GM19351 (cell line): ENCODE data around the gene FMN1.
"Not testable (repeated sequence)": the region's sequence is repeated elsewhere in the genome, so short reads cannot be mapped to it uniquely, and the experiment has no call there.

Source experiments
- ATAC-seq: cut with Tn5 transposase; IDR thresholded peaks from one replicate; pipeline ENCODE4 v1.9.1; 2021; ENCODE audit warnings: mild to moderate bottlenecking, moderate library complexity; ENCODE audit not compliant: unreplicated experiment

The FMN1 gene

DNA sequence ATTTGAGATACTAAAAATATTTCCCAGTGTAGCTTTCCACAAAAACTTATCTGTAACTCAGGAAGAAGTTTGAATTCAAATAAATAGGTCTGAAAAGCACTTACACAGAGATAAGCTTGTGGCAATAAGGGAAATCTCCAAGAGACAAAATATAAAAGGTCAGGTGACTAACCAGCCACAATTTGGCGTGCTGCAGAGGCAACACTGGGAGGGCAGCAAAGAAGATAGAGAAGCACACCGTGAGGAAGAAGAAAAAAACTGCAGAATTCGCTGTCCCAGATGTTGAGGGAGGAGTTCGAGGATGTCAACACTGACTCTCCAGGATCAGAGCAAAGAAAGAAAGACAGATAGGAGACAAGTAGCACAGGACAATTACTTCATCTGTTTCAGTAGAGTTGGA lies 204.4 kb downstream of the FMN1 start:
- no peak for ATAC-seq

GRCh38 chr15:32987067-32987466 lies 207.4 kb downstream of the FMN1 start:
- ATAC-seq, result no peak

GRCh38 chr15:32986147-32986546 lies 208.4 kb downstream of the FMN1 start:
- no peak for ATAC-seq

DNA sequence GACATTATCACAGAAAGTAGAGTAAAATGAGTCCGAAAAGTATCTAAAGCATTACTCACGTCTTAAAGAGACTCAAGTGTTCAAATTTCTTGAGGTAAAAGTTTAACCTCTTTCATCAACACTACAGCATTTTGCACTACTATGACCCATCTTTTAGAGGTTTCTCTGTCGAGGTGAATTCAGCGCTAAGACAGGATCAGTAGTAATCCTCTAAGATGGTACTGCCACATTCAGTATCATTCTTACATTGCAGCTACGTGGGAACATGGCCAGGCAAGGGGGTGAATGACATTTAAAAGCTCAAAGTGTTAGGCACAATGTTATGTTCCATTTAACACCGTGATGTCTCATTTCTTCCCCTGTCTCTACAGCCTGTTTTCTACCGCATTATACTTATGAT lies 210.8 kb downstream of the FMN1 start:
- no peak for ATAC-seq

GRCh38 chr15:32982001-32982400 lies 212.5 kb downstream of the FMN1 start:
- no peak for ATAC-seq

DNA sequence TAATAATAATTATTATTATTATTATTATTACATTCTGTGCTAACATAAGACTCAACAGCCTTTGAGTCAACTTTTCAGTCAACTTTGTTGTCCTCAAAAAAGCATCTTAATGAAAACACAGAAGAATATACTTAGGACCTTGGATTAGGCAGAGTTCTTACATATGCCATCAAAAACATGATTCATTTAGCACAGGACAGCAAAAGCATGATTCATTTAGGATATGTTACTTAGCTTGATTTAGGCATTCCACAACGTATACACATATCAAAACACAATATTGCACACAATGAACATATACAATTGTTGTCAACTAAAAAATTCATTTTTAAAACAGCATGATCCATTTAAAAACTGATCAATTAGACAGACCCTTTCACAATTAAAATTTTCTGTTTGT lies 213.0 kb downstream of the FMN1 start:
- no peak for ATAC-seq

DNA sequence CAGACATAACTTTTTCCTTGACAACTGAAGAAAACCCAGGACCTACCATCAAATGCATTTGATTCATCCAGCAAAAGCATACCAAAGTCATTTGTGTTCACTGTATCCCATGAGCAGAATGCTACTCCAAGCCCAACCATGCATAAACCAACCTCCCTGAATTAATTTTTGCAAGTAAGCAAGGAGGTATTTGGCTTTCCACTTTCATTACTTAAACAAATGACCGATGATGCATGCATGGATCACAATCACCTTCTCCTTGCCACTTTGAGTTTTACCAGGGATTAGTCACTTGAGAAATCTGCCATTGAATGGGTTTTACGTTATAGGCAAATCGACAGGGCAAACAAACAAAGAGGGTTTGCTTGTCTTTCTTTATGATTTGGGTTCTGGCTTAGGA lies 214.8 kb downstream of the FMN1 start:
- no peak for ATAC-seq

DNA sequence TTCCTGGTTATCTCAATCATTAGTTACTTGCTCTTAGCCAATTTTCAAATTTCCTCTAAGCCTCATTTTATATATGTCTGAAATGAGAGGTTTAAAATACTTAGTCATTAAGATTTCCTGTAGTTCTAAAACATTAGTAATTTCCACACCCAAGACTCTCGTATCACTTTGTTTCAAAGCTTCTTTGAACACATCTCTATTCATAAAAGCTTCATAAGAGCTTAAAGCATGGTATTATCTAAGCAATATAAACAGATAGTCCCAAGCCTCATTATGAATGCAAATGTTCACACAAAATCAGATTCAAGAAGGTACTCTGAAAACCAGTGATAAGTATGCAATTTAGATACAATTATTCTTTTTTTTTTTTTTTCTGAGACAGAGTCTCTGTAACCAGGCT lies 217.0 kb downstream of the FMN1 start:
- ATAC-seq, result no peak

GRCh38 chr15:32974691-32975090 lies 219.8 kb downstream of the FMN1 start:
- no peak for ATAC-seq

DNA sequence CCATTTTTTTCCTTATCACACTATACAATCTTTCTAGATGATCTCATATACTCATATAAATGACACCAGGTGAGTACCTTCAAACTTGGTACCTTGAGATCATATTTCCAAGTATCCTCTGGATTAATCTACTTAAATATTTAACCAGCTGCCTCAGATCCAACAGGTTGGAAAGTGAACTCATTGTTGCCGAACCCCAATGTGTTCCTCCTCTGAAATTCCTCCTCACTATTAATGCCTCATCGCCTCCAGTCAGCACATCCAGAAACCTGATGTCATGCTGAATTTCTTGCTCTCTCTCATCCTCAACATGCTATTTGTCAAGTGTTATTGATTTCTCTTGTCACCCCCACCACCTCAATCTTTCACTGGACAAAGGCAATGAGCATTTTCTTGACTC lies 221.8 kb downstream of the FMN1 start:
- no peak for ATAC-seq

DNA sequence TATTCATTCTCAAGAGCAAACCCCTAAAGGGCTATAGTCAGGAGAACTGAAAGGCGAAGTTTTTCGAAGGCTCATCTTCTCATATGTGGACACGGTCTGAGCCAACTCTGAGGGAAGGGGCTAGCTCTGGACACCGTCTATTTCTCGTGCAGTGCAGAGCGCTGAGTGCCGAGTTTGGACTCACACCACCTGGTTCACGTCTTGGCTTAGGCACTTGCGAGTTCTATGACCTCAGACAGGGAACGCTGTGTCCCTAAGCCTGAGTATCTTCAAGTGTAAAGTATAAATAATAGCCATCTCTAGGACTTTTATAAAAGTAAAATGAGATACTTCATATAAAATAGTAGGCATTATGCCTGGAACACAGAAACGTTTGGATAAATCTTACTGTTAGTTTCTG lies 223.7 kb downstream of the FMN1 start:
- ATAC-seq, result no peak

DNA sequence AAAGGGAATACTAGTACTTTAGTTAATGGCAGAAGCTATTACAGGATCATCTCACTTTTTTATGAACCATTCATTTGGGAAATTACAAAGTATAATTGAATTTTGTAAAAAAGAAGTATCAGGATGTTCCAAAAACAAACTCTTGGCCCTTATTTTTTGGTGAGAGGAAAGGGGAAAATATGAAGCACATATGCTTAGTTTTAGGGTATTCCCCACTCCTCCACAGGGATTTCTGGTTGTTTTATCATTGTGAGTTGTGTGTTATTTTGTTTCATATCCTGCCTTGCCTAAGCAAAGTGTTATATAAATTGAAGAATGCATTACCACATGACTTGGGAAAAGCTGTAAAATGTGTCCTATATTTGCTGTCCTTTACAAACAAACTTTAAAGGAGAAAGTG lies 227.0 kb downstream of the FMN1 start:
- no peak for ATAC-seq

DNA sequence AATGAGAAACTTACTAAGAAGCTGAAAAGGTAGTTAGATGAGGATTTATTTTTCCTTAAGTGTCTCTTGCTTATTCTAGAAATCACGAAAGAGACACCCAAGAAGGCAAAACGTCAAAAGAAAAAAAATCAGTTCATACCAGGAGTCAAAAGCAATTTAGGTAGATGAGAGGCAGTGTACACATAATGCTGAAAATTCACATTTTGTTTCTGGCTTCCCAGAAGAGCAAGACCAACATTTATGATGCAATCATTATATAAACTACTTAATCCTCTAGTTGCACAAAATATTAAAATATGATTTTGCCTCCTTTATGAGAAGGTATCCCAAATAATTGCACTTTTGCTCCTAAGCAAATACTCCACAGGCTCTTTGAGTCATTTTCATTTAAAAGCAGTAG lies 228.0 kb downstream of the FMN1 start:
- ATAC-seq, result no peak

DNA sequence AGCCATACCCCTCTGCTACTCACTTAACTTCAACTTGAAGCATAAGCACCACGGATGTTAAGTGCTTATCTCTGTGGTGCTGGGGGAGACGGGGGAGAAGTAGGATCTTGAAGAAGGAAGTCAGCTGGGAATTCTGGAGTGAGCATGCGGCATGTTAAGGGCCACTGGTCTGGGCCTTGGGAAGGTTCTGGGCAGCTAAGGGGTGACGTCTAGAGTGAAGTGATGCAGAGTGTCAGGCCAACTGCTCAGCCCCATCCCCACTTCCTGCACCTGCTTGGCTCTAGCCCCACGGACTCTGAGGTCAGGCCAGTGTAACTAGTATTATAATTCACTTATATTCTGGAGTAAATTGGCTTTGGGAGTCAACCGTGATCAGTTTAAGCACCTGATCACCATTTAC lies 228.6 kb downstream of the FMN1 start:
- no peak for ATAC-seq

GRCh38 chr15:32959077-32959476 lies 235.4 kb downstream of the FMN1 start:
- no peak for ATAC-seq

DNA sequence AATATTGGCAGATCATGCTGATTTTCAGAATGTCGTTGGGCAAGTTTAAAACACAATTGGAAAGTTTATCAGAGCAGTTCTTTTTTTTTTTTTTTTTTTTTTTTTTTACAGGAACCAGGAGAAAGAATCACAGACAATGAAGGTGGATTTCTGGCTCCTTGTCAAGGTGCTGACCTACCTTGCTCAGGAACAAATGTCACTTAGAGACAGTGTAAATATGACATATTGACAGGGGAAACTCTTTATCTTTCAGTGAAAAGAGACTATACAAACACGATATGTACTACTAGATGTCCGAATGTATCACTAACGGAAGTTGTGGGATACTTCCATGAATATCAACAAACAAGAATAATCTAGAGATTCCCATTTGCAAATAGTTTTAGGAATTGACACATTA lies 237.3 kb downstream of the FMN1 start:
- no peak for ATAC-seq

GRCh38 chr15:32956711-32957110 lies 237.8 kb downstream of the FMN1 start:
- ATAC-seq, result no peak

DNA sequence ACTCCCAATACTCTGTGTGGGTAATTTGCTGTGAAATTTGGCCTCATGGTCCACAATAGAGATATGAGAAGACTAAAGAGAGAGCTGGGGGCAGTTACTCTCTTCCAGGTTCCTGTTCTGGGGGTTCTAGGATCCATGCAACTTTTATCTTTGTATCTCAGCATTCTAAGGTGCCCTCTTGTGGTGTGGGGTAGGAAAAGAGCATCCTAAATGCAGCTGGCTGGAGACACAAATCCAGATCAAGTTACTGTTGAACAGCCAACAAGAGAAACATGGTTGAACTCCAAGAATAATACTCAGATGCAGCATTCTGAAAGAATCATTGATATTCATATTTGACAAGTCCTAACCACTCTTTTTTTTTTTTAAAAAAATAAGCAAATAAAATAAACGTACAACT lies 238.5 kb downstream of the FMN1 start:
- no peak for ATAC-seq

- ATAC-seq, result no peak
Observed at GRCh38 chr15:32953533-32953910, 241.0 kb downstream of the FMN1 start.

DNA sequence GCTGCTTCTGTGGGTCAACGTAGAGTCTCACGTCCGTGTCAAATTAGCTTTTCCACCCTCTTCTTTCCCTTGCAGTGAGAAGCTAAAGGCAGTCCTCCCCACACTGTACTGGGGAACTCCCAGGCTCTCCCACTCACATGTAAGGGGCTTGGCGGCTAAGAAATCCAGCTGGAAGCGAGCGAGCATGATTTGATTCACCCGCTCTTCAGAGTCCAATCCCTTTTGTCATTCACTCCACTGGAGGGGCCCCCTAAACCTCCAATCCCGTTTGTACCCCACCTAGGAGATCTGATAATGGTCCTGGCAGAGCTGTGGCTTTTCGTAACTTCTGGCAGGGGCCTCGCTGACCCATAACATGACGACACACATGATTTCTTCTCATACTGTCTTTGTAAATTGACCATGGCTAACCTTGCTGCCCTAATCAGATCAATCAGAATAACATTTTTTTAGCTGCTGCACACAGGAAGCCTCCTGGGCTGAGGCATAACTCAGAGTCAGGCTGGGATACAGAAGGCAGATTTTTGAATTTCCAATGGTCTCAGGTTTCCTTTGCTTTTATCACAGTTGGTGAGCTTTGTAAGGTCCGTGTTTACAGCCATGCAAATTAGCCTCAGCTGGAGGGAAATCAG lies 241.5 kb downstream of the FMN1 start:
- no peak for ATAC-seq

- no peak for ATAC-seq
Observed at GRCh38 chr15:32951736-32952464, 242.6 kb downstream of the FMN1 start.

DNA sequence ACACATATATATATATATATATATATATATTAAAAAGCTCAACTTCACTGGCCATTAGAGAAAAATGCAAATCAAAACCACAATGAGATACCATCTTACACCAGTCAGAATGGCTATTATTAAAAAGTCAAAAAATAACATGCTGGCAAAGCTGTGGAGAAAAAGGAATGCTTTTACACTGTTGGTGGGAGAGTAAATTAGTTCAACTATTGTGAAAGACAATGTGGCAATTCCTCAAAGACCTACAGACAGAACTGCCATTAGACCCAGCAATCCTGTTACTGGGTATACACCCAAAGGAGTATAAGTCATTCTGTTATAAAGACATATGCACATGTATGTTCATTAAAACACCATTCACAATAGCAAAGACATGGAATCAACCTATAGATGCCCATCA lies 244.5 kb downstream of the FMN1 start:
- ATAC-seq, result not testable (repeated sequence)

DNA sequence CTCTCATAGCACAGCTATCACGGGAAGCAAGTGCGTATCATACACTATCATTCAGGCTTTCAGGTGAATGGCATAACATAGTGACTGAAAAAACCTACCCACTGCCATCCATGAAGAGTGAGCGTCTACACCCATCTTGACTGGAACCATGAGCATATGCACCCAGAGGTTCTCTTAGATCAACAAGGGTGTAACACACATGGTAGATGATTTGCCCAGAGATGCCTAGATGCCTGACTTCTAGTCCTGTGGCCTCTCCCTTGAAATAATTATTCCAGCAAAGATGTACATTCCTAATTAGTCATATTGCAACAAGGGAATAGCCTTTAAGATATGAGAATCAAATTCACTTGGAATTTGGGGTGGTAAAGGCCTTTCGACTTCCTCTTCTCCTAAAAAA lies 248.3 kb downstream of the FMN1 start:
- ATAC-seq, result no peak
